ENCODE data around the gene RESP18. TPM values are rescaled to one million over a fixed set of nuclear protein-coding genes. Genes with fewer than 3 reads are reported as not detected.
A peak's percentile ranks its signal among the peaks of the same experiment; 100 is the strongest.

Gene RESP18
- polyA plus RNA-seq, 1 donor from 2014 or later: not detected

- H3K36me3 ChIP-seq (ENCODE audit: insufficient read depth, low read length): peaks cover 5% of the 10 kb centered on the region
- no peaks in the 10 kb centered on the region for H3K9me2 ChIP-seq (ENCODE audit: insufficient read depth, low read length)
- no peaks in the 10 kb centered on the region for H3K79me2 ChIP-seq (replicated peaks; ENCODE audit: insufficient read depth, low read length)
- TF ChIP-seq RAD21 (conservative IDR thresholded peaks at IDR 0.05): no peak
- TF ChIP-seq SMC3 (conservative IDR thresholded peaks at IDR 0.05; ENCODE audit: poor library complexity): no peak
- no peak for TF ChIP-seq EP300 (conservative IDR thresholded peaks at IDR 0.05; ENCODE audit: poor library complexity, severe bottlenecking)
- no peak for TF ChIP-seq TAF1 (IDR thresholded peaks at IDR 0.05; ENCODE audit: low read depth)
- no peak for TF ChIP-seq CTCF (IDR thresholded peaks at IDR 0.05; ENCODE audit: poor library complexity, severe bottlenecking)
- TF ChIP-seq POLR2AphosphoS5 (IDR thresholded peaks at IDR 0.05): no peak
- TF ChIP-seq MXI1 (conservative IDR thresholded peaks at IDR 0.05; ENCODE audit: poor library complexity, severe bottlenecking): no peak
- TF ChIP-seq EZH2 (IDR thresholded peaks at IDR 0.05; ENCODE audit: borderline replicate concordance, insufficient read depth, low read length, poor library complexity, severe bottlenecking): no peak
- no peak for TF ChIP-seq REST (IDR thresholded peaks at IDR 0.05; ENCODE audit: borderline replicate concordance)
- H2AFZ ChIP-seq (ENCODE audit: low read depth, low read length): no peak overlapping the region
- no peak overlapping the region for H3K9ac ChIP-seq (ENCODE audit: low read length)
- no peaks in the 10 kb centered on the region for H4K20me1 ChIP-seq (ENCODE audit: insufficient read depth)
- no peaks in the 10 kb centered on the region for H3F3A ChIP-seq (ENCODE audit: insufficient read depth, low read length, poor library complexity, severe bottlenecking)
- H3K27me3 ChIP-seq (ENCODE audit: insufficient read depth, low read depth, low read length): no peaks in the 10 kb centered on the region
- no peak overlapping the region for H3K27ac ChIP-seq (ENCODE audit: low read length)
- no peak overlapping the region for H3K4me3 ChIP-seq (ENCODE audit: low read length)
- no peak overlapping the region for H3K4me2 ChIP-seq (ENCODE audit: low read length)
- no peaks in the 10 kb centered on the region for H3K9me3 ChIP-seq (ENCODE audit: low read length)
Measured at GRCh38 chr2:219296142-219296541, 36.4 kb downstream of the RESP18 start.

GRCh38 chr2:219294356-219295351, 37.9 kb downstream of the RESP18 start:
- no peak overlapping the region for H3K27ac ChIP-seq (ENCODE audit: low read length)
- H3K4me3 ChIP-seq (ENCODE audit: low read length): peak overlapping the region; percentile 43

More at GRCh38 chr2:219294356-219295351, 37.9 kb downstream of the RESP18 start:
- Histone ChIP-seq H4K20me1 (ENCODE audit: insufficient read depth) (no peaks in the 10 kb centered on the region), H3K4me2 (ENCODE audit: low read length) (no peak overlapping the region), H3F3A (ENCODE audit: insufficient read depth, low read length, poor library complexity, severe bottlenecking) (no peaks in the 10 kb centered on the region), H3K9ac (ENCODE audit: low read length) (peak overlapping the region; percentile 24), H3K36me3 (ENCODE audit: insufficient read depth, low read length) (peaks cover 5% of the 10 kb centered on the region), H2AFZ (ENCODE audit: low read depth, low read length) (no peak overlapping the region), H3K27me3 (ENCODE audit: insufficient read depth, low read depth, low read length) (no peaks in the 10 kb centered on the region), H3K9me3 (ENCODE audit: low read length) (no peaks in the 10 kb centered on the region), H3K9me2 (ENCODE audit: insufficient read depth, low read length) (no peaks in the 10 kb centered on the region), H3K79me2 (replicated peaks; ENCODE audit: insufficient read depth, low read length) (no peaks in the 10 kb centered on the region)
- TF ChIP-seq RAD21 (conservative IDR thresholded peaks at IDR 0.05) (peak; percentile 77), SMC3 (conservative IDR thresholded peaks at IDR 0.05; ENCODE audit: poor library complexity) (peak; percentile 90), CTCF (IDR thresholded peaks at IDR 0.05; ENCODE audit: poor library complexity, severe bottlenecking) (peak; percentile 96), EP300 (conservative IDR thresholded peaks at IDR 0.05; ENCODE audit: poor library complexity, severe bottlenecking) (no peak), MXI1 (conservative IDR thresholded peaks at IDR 0.05; ENCODE audit: poor library complexity, severe bottlenecking) (peak; percentile 52)
